HG03139 (cell line): ENCODE measurements around the gene LINC01488.
A peak's percentile ranks its signal among the peaks of the same experiment; 100 is the strongest.

Source experiments
- ATAC-seq: cut with Tn5 transposase; IDR thresholded peaks from one replicate; pipeline ENCODE4 v1.9.1; 2021; ENCODE audit not compliant: unreplicated experiment

The LINC01488 gene

DNA sequence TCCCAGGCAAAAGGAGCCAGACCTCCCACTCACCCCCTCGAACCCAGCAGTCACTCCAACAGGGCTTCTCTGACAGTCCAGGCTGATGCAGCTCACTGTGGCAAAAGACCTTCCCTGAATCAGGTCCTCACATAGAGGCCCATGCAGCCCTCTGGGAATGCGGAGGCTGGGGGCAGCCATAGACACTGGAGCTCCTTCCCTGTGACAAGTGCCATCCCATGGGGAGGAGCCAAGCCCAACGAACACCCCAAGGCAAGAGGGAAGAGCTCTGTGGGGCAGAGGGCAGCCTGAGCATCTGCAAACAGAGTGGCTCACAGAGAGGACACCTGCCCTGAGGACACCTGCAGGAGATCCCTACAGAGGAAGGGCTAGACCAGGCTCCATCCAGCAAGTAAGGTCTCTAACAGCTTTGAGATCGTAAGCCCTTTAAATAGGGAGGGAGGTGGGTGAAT is at the start of gene LINC01488:
Gene LINC01488 (plus strand): TSS at position 271 of the 452 bp plus-strand sequence.
- ATAC-seq: no peak

DNA sequence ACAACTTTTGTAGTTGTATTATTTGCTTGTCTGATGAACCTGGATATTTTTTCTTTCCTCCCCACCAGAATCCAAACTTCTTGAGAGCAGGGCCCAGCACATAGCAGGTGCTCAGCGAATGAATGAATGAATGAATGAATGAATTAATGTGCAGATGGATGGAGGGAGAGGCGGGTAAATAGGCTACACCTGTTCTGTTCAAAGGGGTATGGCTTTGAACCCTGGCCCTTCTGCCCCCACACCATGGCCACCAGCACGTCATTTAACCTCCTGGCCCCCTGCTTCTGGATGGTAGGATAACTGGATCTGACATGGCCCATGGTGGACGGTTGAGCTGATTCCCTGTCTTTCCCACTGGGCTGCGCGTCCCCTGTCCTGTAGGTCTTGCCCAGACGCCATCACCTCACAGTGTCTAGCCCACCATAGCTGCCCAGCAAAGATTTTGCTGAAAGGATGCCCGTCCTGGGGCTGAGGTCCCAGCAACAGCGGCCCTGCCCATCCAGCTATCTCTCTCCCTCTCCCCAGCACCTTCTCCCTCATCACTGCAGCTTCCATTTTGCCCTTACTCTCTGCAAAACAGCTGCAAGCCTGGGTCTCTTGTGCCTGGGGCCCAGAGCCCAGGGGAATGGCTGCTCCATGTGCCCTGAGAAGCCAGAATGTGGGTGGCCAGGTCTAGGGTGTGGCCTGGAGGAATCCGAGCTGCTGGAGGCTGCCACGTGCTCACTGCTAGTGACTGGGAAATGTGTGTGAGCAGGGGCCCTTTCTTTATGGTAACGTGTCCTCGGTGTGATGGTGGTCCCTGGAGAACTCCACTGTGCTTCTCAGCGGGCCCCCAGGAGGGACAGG is 49.3 kb upstream of the LINC01488 start:
- ATAC-seq: no peak

DNA sequence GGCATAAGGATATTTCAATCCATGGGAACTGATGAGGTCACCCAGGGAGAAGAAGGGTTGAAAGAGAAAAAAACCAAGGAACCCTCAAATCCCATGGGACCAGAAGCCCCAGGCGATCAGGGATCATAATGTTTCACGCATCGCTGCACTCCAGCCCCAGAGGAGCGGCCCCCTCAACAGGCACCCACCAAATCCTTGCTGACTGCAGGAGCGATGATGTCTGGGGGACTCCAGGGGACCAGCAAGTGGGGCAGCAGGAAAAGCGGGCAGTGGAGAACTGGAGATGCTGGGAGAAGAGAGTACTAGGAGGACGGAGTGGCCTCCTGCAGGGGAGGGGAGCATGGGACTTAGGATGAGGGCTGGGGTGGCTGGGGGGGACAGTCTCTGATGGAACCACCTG is 47.7 kb upstream of the LINC01488 start:
- no peak for ATAC-seq

DNA sequence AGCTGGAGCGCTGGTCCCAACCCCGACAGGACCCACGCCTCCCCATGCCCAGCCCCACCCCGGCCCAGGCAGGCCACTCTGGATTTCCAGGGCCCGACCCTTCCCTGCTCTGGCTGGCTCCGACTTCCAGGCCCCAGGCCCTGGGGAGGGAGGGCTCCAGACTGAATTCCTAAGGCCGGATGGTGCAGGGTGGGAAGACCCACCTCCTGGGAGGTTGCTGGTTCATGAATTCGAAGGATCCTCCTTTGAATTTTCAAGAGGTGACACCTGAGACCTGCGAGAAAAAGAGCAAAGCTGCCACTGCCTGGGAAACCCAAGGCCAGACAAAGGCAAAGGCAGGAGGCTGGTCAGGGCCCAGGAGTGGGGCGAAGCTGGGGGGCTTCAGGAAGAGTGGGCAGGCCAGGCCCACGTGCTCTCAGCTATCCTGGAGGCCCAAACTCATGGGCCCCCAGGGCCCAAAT is 47.0 kb upstream of the LINC01488 start:
- no peak for ATAC-seq

DNA sequence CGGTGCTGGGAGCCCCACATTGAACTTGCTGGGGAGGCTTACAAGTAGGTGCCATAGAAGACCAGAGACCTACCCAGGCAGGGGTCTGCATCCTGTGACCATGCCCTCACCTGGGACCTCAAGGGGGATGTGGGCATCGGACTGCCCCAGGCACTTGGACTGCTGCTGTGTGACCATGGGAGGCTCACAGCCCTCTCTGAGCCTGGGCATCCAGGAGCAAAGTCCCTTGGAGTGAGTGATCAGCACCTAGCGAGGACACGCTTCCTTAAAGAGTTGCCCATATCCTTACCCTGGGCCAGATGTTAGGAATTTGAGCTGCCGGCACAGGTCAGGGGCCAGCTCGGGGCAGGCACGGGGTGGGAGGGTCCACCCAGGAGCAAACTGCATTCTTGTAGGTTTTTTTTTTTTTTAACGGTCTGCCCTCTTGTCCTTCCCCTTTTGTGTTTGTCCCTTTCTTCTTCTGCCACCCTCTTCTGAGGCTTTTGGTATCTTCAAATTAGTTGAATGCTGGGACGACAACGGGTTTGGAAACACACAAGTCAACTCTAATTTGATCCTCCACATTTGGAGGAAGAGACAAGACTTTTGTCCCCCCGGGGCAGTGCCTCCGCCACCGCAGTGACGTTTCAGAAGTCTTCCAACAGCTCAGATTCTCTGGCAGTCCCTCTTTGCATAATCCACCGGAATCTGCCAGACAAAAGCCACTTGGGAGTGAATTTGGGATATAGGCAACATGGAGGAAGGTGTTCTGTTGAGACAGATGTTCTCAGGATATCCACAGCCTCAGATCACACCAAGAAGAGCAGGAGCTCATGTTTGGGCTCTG is 46.1 kb upstream of the LINC01488 start:
- no peak for ATAC-seq

DNA sequence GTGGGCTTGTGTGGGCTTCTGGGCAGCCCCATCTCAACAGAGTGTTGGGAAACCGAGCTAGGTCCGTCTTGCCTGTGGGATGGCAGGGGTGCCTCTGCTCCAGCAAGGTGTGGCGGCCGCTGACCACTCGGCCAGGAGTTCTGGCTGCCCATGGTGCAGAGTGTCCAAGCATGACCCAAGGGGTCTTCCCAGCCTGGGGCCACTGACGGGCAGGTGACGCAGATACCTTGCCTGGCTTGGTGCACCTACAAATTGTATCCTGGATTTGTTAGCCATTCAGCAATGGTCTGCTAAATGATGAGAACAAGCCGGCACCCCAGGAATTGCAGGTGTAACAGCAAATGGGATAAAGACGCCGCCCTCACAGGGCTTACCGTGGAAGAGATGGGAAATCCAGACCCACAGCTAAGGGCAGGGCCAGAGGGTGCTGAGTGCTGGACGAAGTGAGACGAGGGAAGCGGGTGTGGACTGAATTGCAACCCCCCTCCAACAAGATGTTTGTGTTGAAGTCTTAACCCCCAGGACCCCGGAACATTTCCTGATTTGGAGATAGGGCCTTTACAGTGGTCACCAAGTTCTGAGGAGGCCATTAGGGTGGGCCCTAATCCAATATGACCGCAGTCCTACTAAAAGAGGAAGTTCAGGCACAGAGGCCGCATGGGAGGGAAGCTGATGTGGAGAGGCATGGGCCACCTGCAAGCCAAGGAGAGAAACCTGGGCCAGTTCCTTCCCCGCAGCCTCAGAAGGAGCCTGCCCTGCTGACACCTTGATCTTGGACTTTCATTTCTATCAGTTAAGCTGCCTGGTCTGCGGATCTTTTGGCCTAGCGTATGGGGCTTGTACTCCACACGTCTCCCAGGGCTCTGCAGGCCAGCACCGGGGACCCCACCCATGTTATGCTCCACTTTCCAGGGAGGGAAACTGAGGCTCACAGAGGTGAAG is 45.2 kb upstream of the LINC01488 start:
- no peak for ATAC-seq

DNA sequence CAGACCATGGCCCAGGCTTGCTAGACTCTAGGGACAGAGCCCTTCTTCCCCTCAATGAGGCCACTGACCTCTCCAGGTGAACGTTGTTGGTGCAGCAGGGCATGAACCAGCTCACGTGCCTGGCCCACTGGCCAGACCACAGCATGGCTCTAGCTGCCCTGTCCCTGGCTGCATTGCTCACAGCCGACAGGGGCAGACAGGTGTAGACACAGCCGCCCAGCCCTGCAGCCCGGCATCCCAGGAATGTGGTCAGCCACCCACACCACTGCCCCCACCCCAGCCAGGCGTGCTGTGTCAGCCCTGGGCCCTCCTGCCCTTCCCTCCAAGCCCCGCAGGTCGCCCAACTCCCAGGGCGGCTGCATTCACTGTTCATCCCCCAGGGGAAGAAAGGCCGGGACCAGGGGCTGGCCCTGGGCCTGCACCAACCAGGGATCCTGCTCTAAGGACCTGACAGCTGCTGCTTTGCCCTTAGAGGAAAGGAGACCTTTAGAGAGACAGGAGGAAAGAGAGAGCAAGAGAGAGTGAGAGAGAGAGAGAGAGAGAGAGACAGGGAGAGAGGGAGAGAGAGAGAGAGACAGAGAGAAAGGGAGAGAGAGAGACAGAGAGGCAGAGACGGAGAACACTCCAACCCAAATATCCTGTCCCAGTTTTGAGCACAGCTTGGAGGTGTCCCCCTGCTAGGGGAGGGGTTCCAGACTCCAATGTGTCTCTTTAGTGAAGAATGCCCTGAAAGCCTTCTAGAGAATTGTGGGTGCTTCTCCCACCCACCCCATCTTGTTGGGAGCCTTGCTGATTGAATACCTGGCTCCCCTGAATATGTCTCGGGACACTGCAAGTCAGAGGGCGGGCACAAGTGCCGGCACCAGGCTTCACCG is 44.2 kb upstream of the LINC01488 start:
- no peak for ATAC-seq

DNA sequence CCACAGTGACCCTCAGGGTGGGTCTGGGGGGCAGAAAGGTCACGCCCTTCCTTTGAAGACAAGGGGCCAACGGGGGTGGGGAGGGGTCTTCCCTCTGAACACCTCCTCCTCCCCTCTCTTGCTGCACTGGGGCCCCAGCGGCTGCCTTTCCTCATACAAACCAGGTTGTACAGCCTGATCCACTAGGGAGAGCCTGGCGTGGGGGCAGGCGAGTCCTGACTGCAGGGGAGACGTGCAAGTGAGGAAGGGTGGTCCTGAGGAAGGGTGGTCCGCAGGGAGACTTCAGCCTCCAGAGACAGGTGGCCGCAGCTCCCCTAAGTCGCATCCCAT is 43.6 kb upstream of the LINC01488 start:
- ATAC-seq: no peak

DNA sequence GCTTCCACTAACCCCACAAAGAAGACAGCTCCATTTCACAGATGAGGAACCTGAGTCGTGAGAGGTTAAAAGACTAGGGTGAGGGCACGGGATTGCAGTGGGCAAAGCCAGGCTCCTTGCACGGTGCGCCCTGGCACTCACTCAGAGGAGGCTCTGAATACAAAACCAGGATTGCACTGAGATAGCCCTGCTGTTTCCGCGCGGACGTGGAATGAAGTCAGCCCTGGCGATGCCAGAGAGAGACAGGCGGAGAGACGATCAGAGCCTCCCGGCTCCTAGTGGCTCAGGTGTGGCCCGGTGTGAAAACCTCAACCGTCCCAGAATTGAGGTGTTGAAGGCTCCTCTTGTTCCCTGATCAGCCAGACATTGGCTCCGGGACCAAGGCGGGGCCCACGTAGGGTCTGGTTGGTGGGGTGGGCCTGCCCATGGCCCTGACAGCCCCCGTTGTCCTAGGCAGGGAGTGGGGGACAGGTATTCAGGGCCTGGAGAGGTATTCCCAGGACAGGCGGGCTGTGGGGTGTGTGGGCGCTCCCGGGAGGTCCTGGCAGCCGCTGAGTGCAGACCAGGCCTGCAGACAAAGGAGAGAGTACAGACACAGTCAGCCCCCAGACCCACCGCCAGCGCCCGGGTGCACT is 43.1 kb upstream of the LINC01488 start:
- ATAC-seq: no peak

DNA sequence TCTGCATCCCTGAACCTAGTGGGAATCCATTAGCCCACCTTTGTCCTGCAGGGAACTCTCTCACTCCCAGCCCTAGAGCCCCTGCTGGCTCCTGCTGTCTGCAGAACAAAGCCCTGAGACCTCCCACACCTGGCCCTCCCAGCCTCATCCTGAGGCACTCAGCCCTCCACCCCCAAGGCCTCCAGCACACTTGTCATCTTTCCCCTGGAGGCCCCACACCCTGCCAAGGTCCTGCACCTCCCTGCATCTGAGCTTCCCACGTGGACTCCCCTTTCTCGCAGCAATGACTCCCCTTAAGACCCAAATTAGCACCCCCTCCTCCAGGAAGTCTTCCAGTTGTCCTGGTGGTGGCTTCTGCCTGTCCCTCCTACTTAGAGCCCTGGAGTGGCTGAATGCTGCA is 42.3 kb upstream of the LINC01488 start:
- ATAC-seq: no peak

DNA sequence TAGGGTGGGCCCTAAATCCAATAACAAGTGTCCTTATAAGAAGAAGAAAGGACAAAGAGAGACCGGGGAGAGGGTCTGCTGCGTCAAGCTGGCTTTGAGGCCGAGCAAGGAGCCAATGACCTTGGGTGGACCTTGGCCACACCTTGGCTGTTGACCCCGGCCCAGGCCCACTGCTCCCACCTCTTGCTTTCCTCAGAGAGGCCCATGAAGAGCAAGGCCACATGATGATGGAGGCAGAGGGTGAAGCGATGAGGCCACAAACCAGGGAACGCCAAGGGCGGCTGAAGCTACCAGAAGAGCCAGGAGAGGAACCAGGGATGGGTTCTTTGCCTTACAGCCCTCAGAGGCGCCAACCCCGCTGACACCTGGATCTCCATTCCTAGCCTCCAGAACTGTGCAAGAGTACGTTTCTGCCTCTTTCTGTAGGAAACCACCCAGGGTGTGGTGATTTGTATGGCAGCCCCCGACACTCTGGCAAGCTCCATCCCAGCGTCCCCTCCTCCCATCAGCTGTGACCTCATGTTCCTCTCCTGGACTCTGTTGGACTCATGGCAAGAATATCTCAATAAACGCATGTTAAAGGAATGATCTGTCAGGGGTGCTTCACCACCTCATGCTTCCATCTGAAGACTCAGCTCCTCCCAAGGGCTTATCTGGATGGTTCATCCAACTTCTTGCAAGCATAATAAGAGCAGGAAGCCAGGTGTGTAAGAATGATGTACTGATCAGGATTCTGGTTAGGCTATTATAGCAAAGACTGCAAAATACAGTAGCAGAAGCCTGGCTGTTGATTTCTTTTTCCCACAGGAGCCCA is 41.6 kb upstream of the LINC01488 start:
- no peak for ATAC-seq

DNA sequence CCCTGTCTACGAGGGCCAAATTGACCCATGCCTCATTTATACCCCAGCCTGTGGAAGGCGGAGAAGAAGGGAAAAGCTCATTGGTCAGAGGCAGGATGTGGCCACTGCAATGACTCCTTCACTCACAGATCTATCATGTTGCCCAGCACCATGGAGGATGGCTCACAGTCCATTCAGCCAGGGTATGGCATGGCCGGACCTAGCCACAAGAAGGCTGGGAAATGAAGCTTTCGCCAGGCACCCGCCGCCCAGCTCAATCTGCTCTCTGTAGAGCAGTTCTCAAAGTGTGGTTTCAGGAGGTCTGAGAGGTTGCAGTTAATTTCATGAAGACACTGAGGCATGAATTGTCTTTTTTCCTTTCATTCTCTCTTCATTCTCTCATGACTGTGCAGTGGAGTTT is 40.6 kb upstream of the LINC01488 start:
- no peak for ATAC-seq

DNA sequence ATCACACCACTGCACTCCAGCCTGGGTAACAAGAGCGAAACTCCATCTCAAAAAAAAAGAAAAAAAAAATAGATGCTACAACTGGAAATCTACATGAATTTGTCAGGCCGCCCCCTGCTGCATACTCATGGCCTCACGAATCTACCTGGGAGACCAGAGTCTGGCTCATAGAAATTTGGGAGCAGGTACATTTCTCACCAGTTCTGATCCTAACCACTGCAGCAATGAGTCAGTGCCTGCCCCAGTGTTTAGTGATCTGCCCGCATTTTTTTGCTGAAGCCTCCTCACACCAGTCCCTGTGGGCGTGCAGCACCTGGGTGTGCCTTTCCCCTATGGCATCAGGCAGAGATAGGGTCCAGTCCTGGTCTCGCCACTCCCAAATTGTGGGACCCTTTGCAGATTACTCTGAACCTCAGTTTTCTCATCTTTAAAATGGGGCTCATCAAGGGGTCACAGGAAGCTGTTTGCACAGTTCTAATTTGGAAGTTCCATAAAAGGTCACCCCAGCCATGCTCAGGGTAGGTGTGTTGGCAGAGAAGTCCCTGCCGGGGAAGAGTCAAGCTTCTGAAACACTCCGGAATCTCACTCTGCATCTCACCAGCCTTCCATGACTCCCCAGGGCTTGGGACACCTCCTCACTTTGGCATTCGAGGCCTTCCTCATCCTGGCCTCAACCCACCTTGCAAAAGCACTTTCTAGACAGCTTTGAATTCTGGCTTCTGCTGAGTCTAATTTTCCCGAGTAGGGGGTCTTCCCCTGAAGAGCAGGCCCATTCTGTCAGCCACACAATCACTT is 39.3 kb upstream of the LINC01488 start:
- no peak for ATAC-seq

DNA sequence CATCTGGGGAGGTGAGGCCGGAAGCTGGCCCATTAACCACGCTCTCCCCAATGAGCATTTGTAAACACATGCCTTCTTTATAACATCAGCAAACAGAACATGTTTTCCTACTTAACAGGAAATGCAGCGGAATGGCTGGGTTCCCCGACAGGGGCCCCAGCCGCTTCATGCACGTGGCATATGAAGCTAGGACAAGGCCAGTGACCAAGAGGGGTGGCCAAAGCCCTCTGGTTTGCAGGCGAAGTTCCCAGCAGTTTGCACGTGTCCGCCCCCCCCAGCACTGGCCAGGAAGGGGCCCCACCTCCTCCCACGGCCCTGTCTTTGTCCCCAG is 38.7 kb upstream of the LINC01488 start:
- ATAC-seq: no peak

DNA sequence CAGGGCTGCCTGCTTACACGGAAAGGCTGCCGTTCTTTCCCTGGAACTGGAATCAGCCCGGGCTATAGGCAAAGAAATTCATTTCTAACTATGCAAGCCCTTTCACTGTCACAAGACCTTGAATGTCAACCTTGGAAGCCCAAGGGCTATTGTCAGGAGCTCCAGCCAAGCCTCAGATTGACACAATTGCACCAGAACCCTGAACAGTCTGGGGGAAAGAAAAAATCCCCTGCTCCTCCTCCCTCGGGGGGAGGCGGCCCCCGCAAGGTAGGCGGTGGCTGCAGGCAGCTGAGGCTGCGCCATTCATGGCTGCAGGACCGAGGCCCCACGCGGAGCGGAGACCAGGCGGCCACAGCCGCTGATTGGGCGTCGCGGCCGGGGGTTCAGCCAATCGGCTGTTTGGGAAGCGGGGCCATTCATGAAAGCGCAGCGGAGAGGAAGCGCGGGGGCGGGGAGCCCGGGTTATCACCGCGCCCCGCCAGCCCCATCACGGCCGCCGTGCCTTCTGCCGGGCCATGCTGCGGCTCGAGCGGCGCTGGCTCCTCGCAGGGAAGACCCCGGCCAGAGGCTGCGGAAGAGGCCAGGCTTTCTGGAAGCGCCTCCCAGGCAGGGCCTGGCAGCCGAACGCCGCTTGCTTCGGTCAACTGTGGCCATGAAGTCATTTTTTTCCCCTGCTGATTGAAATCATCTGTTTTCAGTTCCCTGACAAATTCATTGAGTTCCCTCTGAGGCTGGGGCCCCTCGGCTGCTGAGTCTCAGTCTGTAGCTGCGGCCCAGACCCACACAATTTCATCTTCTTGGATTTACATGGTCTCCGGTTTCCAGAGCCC is 38.1 kb upstream of the LINC01488 start:
- ATAC-seq: peak; percentile 73

DNA sequence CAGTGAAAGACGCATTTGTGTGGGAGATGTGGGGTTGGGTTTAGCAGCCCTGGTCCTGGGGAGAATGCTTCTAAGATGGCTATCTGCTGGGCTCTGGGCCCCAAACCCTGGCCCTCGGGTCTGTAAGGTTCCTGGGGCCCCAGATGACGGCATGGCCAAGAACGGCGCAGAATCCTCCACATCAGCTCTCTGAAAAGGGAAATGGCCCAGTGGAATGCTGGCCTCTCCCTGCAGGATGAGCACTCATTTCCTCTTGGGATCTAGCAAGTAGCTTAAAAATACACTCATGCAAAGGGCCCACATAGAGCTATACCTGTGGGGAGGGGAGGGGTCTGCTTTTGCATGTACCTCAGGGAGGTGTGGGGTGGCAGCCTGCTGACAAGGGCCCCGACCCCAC is 37.5 kb upstream of the LINC01488 start:
- no peak for ATAC-seq
